ENCODE results near the gene SLC25A1. TPM values are rescaled to one million over a fixed set of nuclear protein-coding genes. Genes with fewer than 3 reads are reported as not detected.
A peak's percentile ranks its signal among the peaks of the same experiment; 100 is the strongest.

The SLC25A1 gene
- total and polyA plus RNA-seq, 5 donors from 2014 or later, result 27.6 to 62.9 (median 46.9) TPM

- Histone ChIP-seq H3K27ac (ENCODE audit: insufficient read depth, low read length, poor library complexity, severe bottlenecking) (peak overlapping the region; percentile 69), H3K4me1 (ENCODE audit: control insufficient read depth, insufficient read depth, low read length, poor library complexity, severe bottlenecking) (peaks cover 29% of the 10 kb centered on the region), H3K36me3 (ENCODE audit: control insufficient read depth, insufficient read depth, low read length) (no peaks in the 10 kb centered on the region), H3K4me3 (ENCODE audit: low read depth, low read length) (no peak overlapping the region), H3K9me3 (ENCODE audit: control insufficient read depth in 2 of 2, low read length in 2 of 2) (no peaks in the 10 kb centered on the region), H3K27me3 (ENCODE audit: control insufficient read depth, insufficient read depth, low read length) (no peaks in the 10 kb centered on the region)
- Mint-ChIP-seq H3K27me3 (no peaks in the 10 kb centered on the region), H3K36me3 (no peaks in the 10 kb centered on the region), H3K27ac (peak overlapping the region in 1 of 3 donors; percentile 67), H3K4me1 (peaks cover 5 to 42% (median 18%) of the 10 kb centered on the region in 4 donors), H3K9me3 (no peaks in the 10 kb centered on the region), H3K4me3 (peak overlapping the region; percentile 47 to 83 (median 70))
- DNase-seq (no peak), ATAC-seq (ENCODE audit: low read depth in 2 of 2) (no peak)
Observed at GRCh38 chr22:19177164-19178064, 1.1 kb downstream of the SLC25A1 start.

GRCh38 chr22:19176732-19177131 is 1.8 kb downstream of the SLC25A1 start:
- Histone ChIP-seq H3K9me3 (ENCODE audit: control insufficient read depth in 2 of 2, low read length in 2 of 2) (no peaks in the 10 kb centered on the region), H3K27me3 (ENCODE audit: control insufficient read depth, insufficient read depth, low read length) (no peaks in the 10 kb centered on the region), H3K4me3 (ENCODE audit: low read depth, low read length) (no peak overlapping the region), H3K4me1 (ENCODE audit: control insufficient read depth, insufficient read depth, low read length, poor library complexity, severe bottlenecking) (peaks cover 36% of the 10 kb centered on the region), H3K36me3 (ENCODE audit: control insufficient read depth, insufficient read depth, low read length) (no peaks in the 10 kb centered on the region), H3K27ac (ENCODE audit: insufficient read depth, low read length, poor library complexity, severe bottlenecking) (no peak overlapping the region)
- no peaks in the 10 kb centered on the region for H3K27me3 Mint-ChIP-seq
- peak overlapping the region; percentile 59 to 80 (median 74) for H3K4me3 Mint-ChIP-seq
- peak overlapping the region in 2 of 3 donors; percentile 31 to 66 for H3K27ac Mint-ChIP-seq
- ATAC-seq (ENCODE audit: low read depth in 2 of 2) (no peak), DNase-seq (no peak)
- H3K36me3 Mint-ChIP-seq, result no peaks in the 10 kb centered on the region
- peaks cover 5 to 40% (median 16%) of the 10 kb centered on the region in 4 donors for H3K4me1 Mint-ChIP-seq
- no peaks in the 10 kb centered on the region for H3K9me3 Mint-ChIP-seq

- Mint-ChIP-seq H3K27ac (no peak overlapping the region), H3K4me3 (peak overlapping the region; percentile 35 to 80 (median 65)), H3K27me3 (no peaks in the 10 kb centered on the region), H3K9me3 (no peaks in the 10 kb centered on the region), H3K36me3 (no peaks in the 10 kb centered on the region), H3K4me1 (peaks cover 5 to 41% (median 16%) of the 10 kb centered on the region in 4 donors)
- no peak for ATAC-seq (ENCODE audit: low read depth in 2 of 2)
- DNase-seq, result no peak
- Histone ChIP-seq H3K27me3 (ENCODE audit: control insufficient read depth, insufficient read depth, low read length) (no peaks in the 10 kb centered on the region), H3K4me3 (ENCODE audit: low read depth, low read length) (no peak overlapping the region), H3K4me1 (ENCODE audit: control insufficient read depth, insufficient read depth, low read length, poor library complexity, severe bottlenecking) (peaks cover 37% of the 10 kb centered on the region), H3K36me3 (ENCODE audit: control insufficient read depth, insufficient read depth, low read length) (no peaks in the 10 kb centered on the region), H3K27ac (ENCODE audit: insufficient read depth, low read length, poor library complexity, severe bottlenecking) (no peak overlapping the region), H3K9me3 (ENCODE audit: control insufficient read depth in 2 of 2, low read length in 2 of 2) (no peaks in the 10 kb centered on the region)
Observed at GRCh38 chr22:19176175-19176643, 2.3 kb downstream of the SLC25A1 start.

GRCh38 chr22:19175602-19176174 is 2.8 kb downstream of the SLC25A1 start:
- H3K4me1 ChIP-seq (ENCODE audit: control insufficient read depth, insufficient read depth, low read length, poor library complexity, severe bottlenecking), result peaks cover 42% of the 10 kb centered on the region
- Mint-ChIP-seq H3K27ac (no peak overlapping the region), H3K4me3 (peak overlapping the region; percentile 35 to 59 (median 55))

GRCh38 chr22:19175026-19175601 is 3.4 kb downstream of the SLC25A1 start:
- Mint-ChIP-seq H3K36me3 (no peaks in the 10 kb centered on the region), H3K27ac (no peak overlapping the region), H3K9me3 (peaks cover 0 to 2% (median 0%) of the 10 kb centered on the region in 7 donors), H3K27me3 (peaks cover 8% of the 10 kb centered on the region), H3K4me3 (peak overlapping the region in 1 of 4 donors; percentile 59), H3K4me1 (peaks cover 5 to 49% (median 22%) of the 10 kb centered on the region in 4 donors)
- no peaks in the 10 kb centered on the region for H3K36me3 ChIP-seq (ENCODE audit: control insufficient read depth, insufficient read depth, low read length)
- ATAC-seq (ENCODE audit: low read depth in 2 of 2), result no peak
- no peak overlapping the region for H3K27ac ChIP-seq (ENCODE audit: insufficient read depth, low read length, poor library complexity, severe bottlenecking)
- H3K27me3 ChIP-seq (ENCODE audit: control insufficient read depth, insufficient read depth, low read length), result no peaks in the 10 kb centered on the region
- H3K4me3 ChIP-seq (ENCODE audit: low read depth, low read length), result no peak overlapping the region
- DNase-seq, result no peak
- H3K4me1 ChIP-seq (ENCODE audit: control insufficient read depth, insufficient read depth, low read length, poor library complexity, severe bottlenecking), result peaks cover 47% of the 10 kb centered on the region
- H3K9me3 ChIP-seq (ENCODE audit: control insufficient read depth in 2 of 2, low read length in 2 of 2), result no peaks in the 10 kb centered on the region

More at GRCh38 chr22:19175602-19176174, 2.8 kb downstream of the SLC25A1 start:
- DNase-seq (no peak), ATAC-seq (ENCODE audit: low read depth in 2 of 2) (no peak)
- H3K9me3 ChIP-seq (ENCODE audit: control insufficient read depth in 2 of 2, low read length in 2 of 2), result no peaks in the 10 kb centered on the region
- H3K4me1 Mint-ChIP-seq, result peaks cover 5 to 44% (median 18%) of the 10 kb centered on the region in 4 donors
- no peaks in the 10 kb centered on the region for H3K36me3 Mint-ChIP-seq
- no peak overlapping the region for H3K4me3 ChIP-seq (ENCODE audit: low read depth, low read length)
- H3K27ac ChIP-seq (ENCODE audit: insufficient read depth, low read length, poor library complexity, severe bottlenecking), result no peak overlapping the region
- H3K9me3 Mint-ChIP-seq, result no peaks in the 10 kb centered on the region
- no peaks in the 10 kb centered on the region for H3K27me3 ChIP-seq (ENCODE audit: control insufficient read depth, insufficient read depth, low read length)
- H3K27me3 Mint-ChIP-seq, result peaks cover 3% of the 10 kb centered on the region
- no peaks in the 10 kb centered on the region for H3K36me3 ChIP-seq (ENCODE audit: control insufficient read depth, insufficient read depth, low read length)

- Mint-ChIP-seq H3K36me3 (no peaks in the 10 kb centered on the region), H3K27ac (peak overlapping the region in 1 of 3 donors; percentile 63), H3K4me3 (peak overlapping the region in 3 of 4 donors; percentile 58 to 94 (median 88)), H3K9me3 (peaks cover 0 to 2% (median 0%) of the 10 kb centered on the region in 7 donors), H3K4me1 (peaks cover 3 to 48% (median 21%) of the 10 kb centered on the region in 4 donors), H3K27me3 (peaks cover 8% of the 10 kb centered on the region)
- no peaks in the 10 kb centered on the region for H3K9me3 ChIP-seq (ENCODE audit: control insufficient read depth in 2 of 2, low read length in 2 of 2)
- ATAC-seq (ENCODE audit: low read depth in 2 of 2), result no peak
- H3K4me1 ChIP-seq (ENCODE audit: control insufficient read depth, insufficient read depth, low read length, poor library complexity, severe bottlenecking), result peaks cover 48% of the 10 kb centered on the region
- no peak for DNase-seq
- H3K27ac ChIP-seq (ENCODE audit: insufficient read depth, low read length, poor library complexity, severe bottlenecking), result no peak overlapping the region
- no peak overlapping the region for H3K4me3 ChIP-seq (ENCODE audit: low read depth, low read length)
- no peaks in the 10 kb centered on the region for H3K27me3 ChIP-seq (ENCODE audit: control insufficient read depth, insufficient read depth, low read length)
- H3K36me3 ChIP-seq (ENCODE audit: control insufficient read depth, insufficient read depth, low read length), result no peaks in the 10 kb centered on the region
Observed at GRCh38 chr22:19174106-19175025, 4.2 kb downstream of the SLC25A1 start.

All from CD4-positive, CD25-positive, alpha-beta regulatory T cell (primary cell).